ENCODE results near the gene ERGIC1.

The ERGIC1 gene

GRCh38 chr5:172869691-172870090 is 35.6 kb downstream of the ERGIC1 start:
- DNase-seq (ENCODE audit: extremely low read depth, low read depth), result no peak
- TF ChIP-seq, protein P1, sequence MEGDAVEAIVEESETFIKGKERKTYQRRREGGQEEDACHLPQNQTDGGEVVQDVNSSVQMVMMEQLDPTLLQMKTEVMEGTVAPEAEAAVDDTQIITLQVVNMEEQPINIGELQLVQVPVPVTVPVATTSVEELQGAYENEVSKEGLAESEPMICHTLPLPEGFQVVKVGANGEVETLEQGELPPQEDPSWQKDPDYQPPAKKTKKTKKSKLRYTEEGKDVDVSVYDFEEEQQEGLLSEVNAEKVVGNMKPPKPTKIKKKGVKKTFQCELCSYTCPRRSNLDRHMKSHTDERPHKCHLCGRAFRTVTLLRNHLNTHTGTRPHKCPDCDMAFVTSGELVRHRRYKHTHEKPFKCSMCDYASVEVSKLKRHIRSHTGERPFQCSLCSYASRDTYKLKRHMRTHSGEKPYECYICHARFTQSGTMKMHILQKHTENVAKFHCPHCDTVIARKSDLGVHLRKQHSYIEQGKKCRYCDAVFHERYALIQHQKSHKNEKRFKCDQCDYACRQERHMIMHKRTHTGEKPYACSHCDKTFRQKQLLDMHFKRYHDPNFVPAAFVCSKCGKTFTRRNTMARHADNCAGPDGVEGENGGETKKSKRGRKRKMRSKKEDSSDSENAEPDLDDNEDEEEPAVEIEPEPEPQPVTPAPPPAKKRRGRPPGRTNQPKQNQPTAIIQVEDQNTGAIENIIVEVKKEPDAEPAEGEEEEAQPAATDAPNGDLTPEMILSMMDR (IDR thresholded peaks at IDR 0.05; ENCODE audit: low read depth, low read length, missing control alignments), result no peak
- H3K4me3 ChIP-seq (replicated peaks; ENCODE audit: low read depth, low read length), result no peak overlapping the region

GRCh38 chr5:172870291-172870714 is 36.3 kb downstream of the ERGIC1 start:
- TF ChIP-seq, protein P1 (IDR thresholded peaks at IDR 0.05; ENCODE audit: low read depth, low read length, missing control alignments), result no peak
- no peak for DNase-seq (ENCODE audit: extremely low read depth, low read depth)
- H3K4me3 ChIP-seq (replicated peaks; ENCODE audit: low read depth, low read length), result no peak overlapping the region

DNA sequence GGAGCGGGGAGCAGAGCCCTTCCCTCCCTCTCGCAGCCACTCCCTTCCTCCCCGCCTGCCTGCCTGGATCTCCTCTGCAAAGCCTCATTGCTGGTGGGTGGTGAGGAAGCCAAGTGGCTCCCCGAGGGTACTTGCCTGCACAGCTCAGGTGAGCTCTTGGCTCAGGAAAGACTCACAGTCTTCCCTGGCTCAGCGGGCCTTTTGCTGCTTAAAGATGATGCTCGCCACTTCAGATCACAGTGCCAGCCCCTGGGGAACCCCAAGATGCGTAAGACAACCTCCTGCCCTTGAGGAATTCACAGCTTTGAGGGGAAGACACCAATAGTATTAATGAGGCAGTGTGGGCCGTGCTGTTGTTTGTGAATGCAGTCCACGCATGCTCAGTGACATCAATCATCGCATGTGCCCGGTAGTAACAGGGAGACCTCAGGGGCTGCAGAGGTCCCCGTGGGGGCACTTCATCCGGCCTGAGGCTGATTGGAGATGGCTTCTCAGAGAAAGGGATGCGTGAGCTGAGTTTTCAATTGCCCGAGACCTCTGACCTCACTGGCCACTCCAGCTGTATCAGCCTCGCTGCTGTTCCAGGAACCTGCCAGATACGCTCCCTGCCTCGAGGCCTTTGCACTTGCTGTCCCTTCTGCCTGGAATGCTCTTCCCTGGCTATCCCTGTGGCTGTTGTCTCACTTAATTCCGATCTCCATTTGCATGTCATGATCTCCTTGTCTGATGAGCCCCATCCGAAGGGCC is 36.8 kb downstream of the ERGIC1 start:
- TF ChIP-seq, protein P1 (IDR thresholded peaks at IDR 0.05; ENCODE audit: low read depth, low read length, missing control alignments), result no peak
- no peak overlapping the region for H3K4me3 ChIP-seq (replicated peaks; ENCODE audit: low read depth, low read length)
- no peak for DNase-seq (ENCODE audit: extremely low read depth, low read depth)

DNA sequence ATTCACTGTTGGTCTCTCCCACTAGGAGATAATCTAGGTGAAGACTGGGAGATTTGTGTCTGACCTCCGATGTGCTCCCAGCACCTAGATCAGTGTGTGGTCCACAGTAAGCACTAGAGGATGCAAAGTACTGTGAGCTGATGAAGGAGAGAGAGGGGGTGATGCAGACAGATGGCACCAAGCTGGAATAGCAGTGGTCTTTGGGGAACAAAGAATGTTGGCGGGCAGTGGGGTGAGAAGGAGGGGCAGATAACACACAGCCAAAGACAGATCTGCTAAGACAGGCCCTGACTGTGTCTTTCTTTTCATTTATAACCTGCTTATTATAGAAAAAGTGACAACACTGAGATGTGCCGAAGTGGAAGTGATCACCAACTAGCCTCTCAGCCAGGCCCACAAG is 37.5 kb downstream of the ERGIC1 start:
- TF ChIP-seq, protein P1 (IDR thresholded peaks at IDR 0.05; ENCODE audit: low read depth, low read length, missing control alignments), result no peak
- H3K4me3 ChIP-seq (replicated peaks; ENCODE audit: low read depth, low read length), result no peak overlapping the region
- DNase-seq (ENCODE audit: extremely low read depth, low read depth), result no peak

DNA sequence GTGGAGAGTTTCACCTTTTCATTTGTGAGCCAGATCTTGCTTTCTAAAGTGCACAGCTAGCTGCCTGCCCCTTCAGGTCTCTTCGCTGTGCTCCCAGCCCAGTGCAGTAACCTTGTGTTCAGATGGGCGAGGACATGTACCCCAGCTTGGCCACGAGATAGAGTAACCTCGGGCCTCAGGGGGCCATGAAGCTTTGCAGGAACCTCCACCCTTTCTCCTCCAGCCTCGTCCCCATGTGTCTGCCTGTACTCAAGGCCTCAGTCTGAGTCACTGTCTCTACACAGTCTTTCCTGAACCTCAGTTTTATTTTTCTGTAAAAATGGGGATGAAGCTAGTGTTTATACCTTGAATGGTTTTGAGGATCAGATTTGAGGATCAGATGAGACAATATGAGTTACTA is 37.9 kb downstream of the ERGIC1 start:
- TF ChIP-seq, protein P1 (IDR thresholded peaks at IDR 0.05; ENCODE audit: low read depth, low read length, missing control alignments), result no peak
- H3K4me3 ChIP-seq (replicated peaks; ENCODE audit: low read depth, low read length), result no peak overlapping the region
- DNase-seq (ENCODE audit: extremely low read depth, low read depth), result no peak

GRCh38 chr5:172872997-172873491 is 39.0 kb downstream of the ERGIC1 start:
- TF ChIP-seq, protein P1 (IDR thresholded peaks at IDR 0.05; ENCODE audit: low read depth, low read length, missing control alignments), result no peak
- no peak overlapping the region for H3K4me3 ChIP-seq (replicated peaks; ENCODE audit: low read depth, low read length)
- no peak for DNase-seq (ENCODE audit: extremely low read depth, low read depth)
